Measurements from ENCODE around the gene GSTCD.

GSTCD gene

DNA sequence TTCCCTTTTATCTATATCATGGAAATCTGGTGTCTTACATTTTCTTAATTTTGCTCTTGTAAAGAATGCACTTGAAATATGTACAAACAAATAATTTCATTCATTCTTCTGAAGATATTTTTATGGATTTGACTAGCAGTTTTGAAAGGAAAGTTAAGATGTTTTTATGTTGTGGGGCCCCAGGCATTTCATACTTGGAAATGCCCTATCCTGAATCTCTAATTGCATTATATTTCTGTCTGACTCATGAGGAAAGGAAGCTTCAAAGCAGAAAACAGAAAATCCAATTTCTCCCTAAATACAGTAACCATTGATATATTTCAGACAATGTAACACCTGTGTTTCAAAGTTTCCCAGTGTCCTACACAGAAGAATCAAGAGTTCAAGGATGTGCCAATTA lies 113.5 kb downstream of the GSTCD start:
- Histone ChIP-seq H3K27ac (ENCODE audit: extremely low read depth, low read depth, low read length) (no peak overlapping the region), H3K9me3 (ENCODE audit: control insufficient read depth, insufficient read depth, low read depth, low read length) (no peaks in the 10 kb centered on the region), H3K4me1 (ENCODE audit: control insufficient read depth, insufficient read depth, low read length) (no peaks in the 10 kb centered on the region), H3K4me3 (ENCODE audit: low read depth, low read length) (no peak overlapping the region), H3K36me3 (ENCODE audit: control insufficient read depth in 2 of 2, insufficient read depth in 1 of 2, low read length in 2 of 2) (no peaks in the 10 kb centered on the region)
- POLR2A ChIA-PET = no interaction called here
- CTCF ChIA-PET = no interaction called here
- TF ChIP-seq ZNF24 (tag by site-specific recombination; IDR thresholded peaks at IDR 0.05) = no peak
- TF ChIP-seq, protein P1, sequence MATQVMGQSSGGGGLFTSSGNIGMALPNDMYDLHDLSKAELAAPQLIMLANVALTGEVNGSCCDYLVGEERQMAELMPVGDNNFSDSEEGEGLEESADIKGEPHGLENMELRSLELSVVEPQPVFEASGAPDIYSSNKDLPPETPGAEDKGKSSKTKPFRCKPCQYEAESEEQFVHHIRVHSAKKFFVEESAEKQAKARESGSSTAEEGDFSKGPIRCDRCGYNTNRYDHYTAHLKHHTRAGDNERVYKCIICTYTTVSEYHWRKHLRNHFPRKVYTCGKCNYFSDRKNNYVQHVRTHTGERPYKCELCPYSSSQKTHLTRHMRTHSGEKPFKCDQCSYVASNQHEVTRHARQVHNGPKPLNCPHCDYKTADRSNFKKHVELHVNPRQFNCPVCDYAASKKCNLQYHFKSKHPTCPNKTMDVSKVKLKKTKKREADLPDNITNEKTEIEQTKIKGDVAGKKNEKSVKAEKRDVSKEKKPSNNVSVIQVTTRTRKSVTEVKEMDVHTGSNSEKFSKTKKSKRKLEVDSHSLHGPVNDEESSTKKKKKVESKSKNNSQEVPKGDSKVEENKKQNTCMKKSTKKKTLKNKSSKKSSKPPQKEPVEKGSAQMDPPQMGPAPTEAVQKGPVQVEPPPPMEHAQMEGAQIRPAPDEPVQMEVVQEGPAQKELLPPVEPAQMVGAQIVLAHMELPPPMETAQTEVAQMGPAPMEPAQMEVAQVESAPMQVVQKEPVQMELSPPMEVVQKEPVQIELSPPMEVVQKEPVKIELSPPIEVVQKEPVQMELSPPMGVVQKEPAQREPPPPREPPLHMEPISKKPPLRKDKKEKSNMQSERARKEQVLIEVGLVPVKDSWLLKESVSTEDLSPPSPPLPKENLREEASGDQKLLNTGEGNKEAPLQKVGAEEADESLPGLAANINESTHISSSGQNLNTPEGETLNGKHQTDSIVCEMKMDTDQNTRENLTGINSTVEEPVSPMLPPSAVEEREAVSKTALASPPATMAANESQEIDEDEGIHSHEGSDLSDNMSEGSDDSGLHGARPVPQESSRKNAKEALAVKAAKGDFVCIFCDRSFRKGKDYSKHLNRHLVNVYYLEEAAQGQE (tag by site-specific recombination; IDR thresholded peaks at IDR 0.05) = no peak
- no peak for TF ChIP-seq ZNF48 (tag by site-specific recombination; IDR thresholded peaks at IDR 0.05)
- no peak for TF ChIP-seq KLF17 (tag by site-specific recombination; IDR thresholded peaks at IDR 0.05)
- TF ChIP-seq ZNF529 (tag by site-specific recombination; IDR thresholded peaks at IDR 0.05; ENCODE audit: insufficient replicate concordance) = no peak
- no peak for TF ChIP-seq ZNF292 (tag by site-specific recombination; IDR thresholded peaks at IDR 0.05; ENCODE audit: borderline replicate concordance, low read depth)

DNA sequence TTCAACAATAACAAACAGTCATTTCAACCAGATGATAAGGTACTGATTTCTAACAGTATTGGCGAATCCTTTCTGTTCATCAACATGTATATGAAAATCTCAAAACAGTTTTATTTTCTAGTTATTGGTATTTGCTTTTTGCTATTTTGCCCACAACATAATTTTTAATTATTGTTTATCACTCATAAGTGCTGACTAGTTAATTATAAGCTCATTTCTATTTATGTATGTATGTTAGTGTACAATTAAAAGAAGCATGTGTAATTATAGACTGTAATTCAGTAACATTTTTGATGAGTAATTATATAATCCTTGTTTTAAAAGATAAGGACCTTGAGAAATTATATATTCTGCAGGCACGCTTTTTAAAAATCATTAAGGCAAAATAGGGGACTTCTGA lies 119.5 kb downstream of the GSTCD start:
- POLR2A ChIA-PET = no interaction called here
- no peak overlapping the region for H3K27ac ChIP-seq (ENCODE audit: extremely low read depth, low read depth, low read length)
- no peaks in the 10 kb centered on the region for H3K36me3 ChIP-seq (ENCODE audit: control insufficient read depth in 2 of 2, insufficient read depth in 1 of 2, low read length in 2 of 2)
- no peak overlapping the region for H3K4me3 ChIP-seq (ENCODE audit: low read depth, low read length)
- no peaks in the 10 kb centered on the region for H3K9me3 ChIP-seq (ENCODE audit: control insufficient read depth, insufficient read depth, low read depth, low read length)
- no peaks in the 10 kb centered on the region for H3K4me1 ChIP-seq (ENCODE audit: control insufficient read depth, insufficient read depth, low read length)
- TF ChIP-seq, protein P1 (tag by site-specific recombination; IDR thresholded peaks at IDR 0.05) = no peak
- TF ChIP-seq ZNF404 (tag by site-specific recombination; IDR thresholded peaks at IDR 0.05) = no peak
- TF ChIP-seq ZNF654 (tag by site-specific recombination; IDR thresholded peaks at IDR 0.05; ENCODE audit: low read depth) = no peak
- TF ChIP-seq OSR2 (tag by site-specific recombination; IDR thresholded peaks at IDR 0.05) = no peak
- TF ChIP-seq ZNF571 (tag by site-specific recombination; IDR thresholded peaks at IDR 0.05) = no peak
- TF ChIP-seq ZNF561 (tag by site-specific recombination; IDR thresholded peaks at IDR 0.05; ENCODE audit: borderline replicate concordance) = no peak
- no peak for TF ChIP-seq ZNF624 (tag by site-specific recombination; IDR thresholded peaks at IDR 0.05)
- TF ChIP-seq ZNF280D (tag by site-specific recombination; IDR thresholded peaks at IDR 0.05) = no peak
- TF ChIP-seq ZNF658 (tag by site-specific recombination; IDR thresholded peaks at IDR 0.05) = no peak
- TF ChIP-seq KLF16 (tag by site-specific recombination; IDR thresholded peaks at IDR 0.05) = no peak
- no peak for TF ChIP-seq ZNF692 (tag by site-specific recombination; IDR thresholded peaks at IDR 0.05)
- no peak for TF ChIP-seq ZNF391 (tag by site-specific recombination; IDR thresholded peaks at IDR 0.05; ENCODE audit: borderline replicate concordance, low read depth)
- CTCF ChIA-PET = no interaction called here
